Measurements from ENCODE around the gene DOCK3.

DOCK3 gene

GRCh38 chr3:50637945-50638344 lies 36.8 kb upstream of the DOCK3 start:
- Histone ChIP-seq H3K9me3 (no peaks in the 10 kb centered on the region), H3K4me3 (ENCODE audit: low read depth, low read length) (no peak overlapping the region), H3K4me1 (no peaks in the 10 kb centered on the region), H3K27me3 (no peaks in the 10 kb centered on the region), H3K36me3 (no peaks in the 10 kb centered on the region)
- no peak for DNase-seq
- no peak for TF ChIP-seq CTCF (IDR thresholded peaks at IDR 0.05; ENCODE audit: low read depth, low read length)

- DNase-seq = no peak
Measured at GRCh38 chr3:50639055-50639494, 35.7 kb upstream of the DOCK3 start.

GRCh38 chr3:50642382-50642781 lies 32.3 kb upstream of the DOCK3 start:
- Histone ChIP-seq H3K4me1 (no peaks in the 10 kb centered on the region), H3K36me3 (no peaks in the 10 kb centered on the region), H3K9me3 (no peaks in the 10 kb centered on the region), H3K4me3 (ENCODE audit: low read depth, low read length) (no peak overlapping the region), H3K27me3 (no peaks in the 10 kb centered on the region)
- TF ChIP-seq CTCF (IDR thresholded peaks at IDR 0.05; ENCODE audit: low read depth, low read length) = no peak
- no peak for DNase-seq

More at GRCh38 chr3:50639055-50639494, 35.7 kb upstream of the DOCK3 start:
- no peaks in the 10 kb centered on the region for H3K27me3 ChIP-seq
- no peaks in the 10 kb centered on the region for H3K36me3 ChIP-seq
- no peaks in the 10 kb centered on the region for H3K4me1 ChIP-seq
- no peaks in the 10 kb centered on the region for H3K9me3 ChIP-seq
- TF ChIP-seq CTCF (IDR thresholded peaks at IDR 0.05; ENCODE audit: low read depth, low read length) = no peak
- no peak overlapping the region for H3K4me3 ChIP-seq (ENCODE audit: low read depth, low read length)

GRCh38 chr3:50644561-50644960 lies 30.2 kb upstream of the DOCK3 start:
- Histone ChIP-seq H3K4me3 (ENCODE audit: low read depth, low read length) (no peak overlapping the region), H3K9me3 (no peaks in the 10 kb centered on the region), H3K27me3 (no peaks in the 10 kb centered on the region), H3K4me1 (peaks cover 5% of the 10 kb centered on the region), H3K36me3 (no peaks in the 10 kb centered on the region)
- no peak for DNase-seq
- TF ChIP-seq CTCF (IDR thresholded peaks at IDR 0.05; ENCODE audit: low read depth, low read length) = no peak

GRCh38 chr3:50645378-50645777 lies 29.3 kb upstream of the DOCK3 start:
- Histone ChIP-seq H3K36me3 (no peaks in the 10 kb centered on the region), H3K4me1 (peaks cover 5% of the 10 kb centered on the region), H3K9me3 (no peaks in the 10 kb centered on the region), H3K4me3 (ENCODE audit: low read depth, low read length) (no peak overlapping the region), H3K27me3 (no peaks in the 10 kb centered on the region)
- no peak for TF ChIP-seq CTCF (IDR thresholded peaks at IDR 0.05; ENCODE audit: low read depth, low read length)
- no peak for DNase-seq

- Histone ChIP-seq H3K4me3 (ENCODE audit: low read depth, low read length) (no peak overlapping the region), H3K9me3 (no peaks in the 10 kb centered on the region), H3K4me1 (peaks cover 5% of the 10 kb centered on the region), H3K27me3 (no peaks in the 10 kb centered on the region), H3K36me3 (no peaks in the 10 kb centered on the region)
- no peak for TF ChIP-seq CTCF (IDR thresholded peaks at IDR 0.05; ENCODE audit: low read depth, low read length)
- peak; percentile 53 for DNase-seq
Measured at GRCh38 chr3:50648313-50648712, 26.4 kb upstream of the DOCK3 start.
